ENCODE data around the gene CNOT8.

GRCh38 chr5:154862766-154863165, 4.3 kb downstream of the CNOT8 start:
- TF ChIP-seq EZH2 (IDR thresholded peaks at IDR 0.05; ENCODE audit: borderline replicate concordance, insufficient read depth, low read length, poor library complexity, severe bottlenecking) (no peak), MXI1 (conservative IDR thresholded peaks at IDR 0.05; ENCODE audit: poor library complexity, severe bottlenecking) (no peak), RAD21 (conservative IDR thresholded peaks at IDR 0.05) (no peak), POLR2AphosphoS5 (IDR thresholded peaks at IDR 0.05) (no peak), EP300 (conservative IDR thresholded peaks at IDR 0.05; ENCODE audit: poor library complexity, severe bottlenecking) (no peak)
- TF ChIP-seq, protein P1, sequence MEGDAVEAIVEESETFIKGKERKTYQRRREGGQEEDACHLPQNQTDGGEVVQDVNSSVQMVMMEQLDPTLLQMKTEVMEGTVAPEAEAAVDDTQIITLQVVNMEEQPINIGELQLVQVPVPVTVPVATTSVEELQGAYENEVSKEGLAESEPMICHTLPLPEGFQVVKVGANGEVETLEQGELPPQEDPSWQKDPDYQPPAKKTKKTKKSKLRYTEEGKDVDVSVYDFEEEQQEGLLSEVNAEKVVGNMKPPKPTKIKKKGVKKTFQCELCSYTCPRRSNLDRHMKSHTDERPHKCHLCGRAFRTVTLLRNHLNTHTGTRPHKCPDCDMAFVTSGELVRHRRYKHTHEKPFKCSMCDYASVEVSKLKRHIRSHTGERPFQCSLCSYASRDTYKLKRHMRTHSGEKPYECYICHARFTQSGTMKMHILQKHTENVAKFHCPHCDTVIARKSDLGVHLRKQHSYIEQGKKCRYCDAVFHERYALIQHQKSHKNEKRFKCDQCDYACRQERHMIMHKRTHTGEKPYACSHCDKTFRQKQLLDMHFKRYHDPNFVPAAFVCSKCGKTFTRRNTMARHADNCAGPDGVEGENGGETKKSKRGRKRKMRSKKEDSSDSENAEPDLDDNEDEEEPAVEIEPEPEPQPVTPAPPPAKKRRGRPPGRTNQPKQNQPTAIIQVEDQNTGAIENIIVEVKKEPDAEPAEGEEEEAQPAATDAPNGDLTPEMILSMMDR (IDR thresholded peaks at IDR 0.05; ENCODE audit: poor library complexity, severe bottlenecking), result no peak
- TF ChIP-seq, protein P2, sequence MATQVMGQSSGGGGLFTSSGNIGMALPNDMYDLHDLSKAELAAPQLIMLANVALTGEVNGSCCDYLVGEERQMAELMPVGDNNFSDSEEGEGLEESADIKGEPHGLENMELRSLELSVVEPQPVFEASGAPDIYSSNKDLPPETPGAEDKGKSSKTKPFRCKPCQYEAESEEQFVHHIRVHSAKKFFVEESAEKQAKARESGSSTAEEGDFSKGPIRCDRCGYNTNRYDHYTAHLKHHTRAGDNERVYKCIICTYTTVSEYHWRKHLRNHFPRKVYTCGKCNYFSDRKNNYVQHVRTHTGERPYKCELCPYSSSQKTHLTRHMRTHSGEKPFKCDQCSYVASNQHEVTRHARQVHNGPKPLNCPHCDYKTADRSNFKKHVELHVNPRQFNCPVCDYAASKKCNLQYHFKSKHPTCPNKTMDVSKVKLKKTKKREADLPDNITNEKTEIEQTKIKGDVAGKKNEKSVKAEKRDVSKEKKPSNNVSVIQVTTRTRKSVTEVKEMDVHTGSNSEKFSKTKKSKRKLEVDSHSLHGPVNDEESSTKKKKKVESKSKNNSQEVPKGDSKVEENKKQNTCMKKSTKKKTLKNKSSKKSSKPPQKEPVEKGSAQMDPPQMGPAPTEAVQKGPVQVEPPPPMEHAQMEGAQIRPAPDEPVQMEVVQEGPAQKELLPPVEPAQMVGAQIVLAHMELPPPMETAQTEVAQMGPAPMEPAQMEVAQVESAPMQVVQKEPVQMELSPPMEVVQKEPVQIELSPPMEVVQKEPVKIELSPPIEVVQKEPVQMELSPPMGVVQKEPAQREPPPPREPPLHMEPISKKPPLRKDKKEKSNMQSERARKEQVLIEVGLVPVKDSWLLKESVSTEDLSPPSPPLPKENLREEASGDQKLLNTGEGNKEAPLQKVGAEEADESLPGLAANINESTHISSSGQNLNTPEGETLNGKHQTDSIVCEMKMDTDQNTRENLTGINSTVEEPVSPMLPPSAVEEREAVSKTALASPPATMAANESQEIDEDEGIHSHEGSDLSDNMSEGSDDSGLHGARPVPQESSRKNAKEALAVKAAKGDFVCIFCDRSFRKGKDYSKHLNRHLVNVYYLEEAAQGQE (IDR thresholded peaks at IDR 0.05; ENCODE audit: borderline replicate concordance), result no peak
